ENCODE data around the gene DNAJC1.

Gene DNAJC1

DNA sequence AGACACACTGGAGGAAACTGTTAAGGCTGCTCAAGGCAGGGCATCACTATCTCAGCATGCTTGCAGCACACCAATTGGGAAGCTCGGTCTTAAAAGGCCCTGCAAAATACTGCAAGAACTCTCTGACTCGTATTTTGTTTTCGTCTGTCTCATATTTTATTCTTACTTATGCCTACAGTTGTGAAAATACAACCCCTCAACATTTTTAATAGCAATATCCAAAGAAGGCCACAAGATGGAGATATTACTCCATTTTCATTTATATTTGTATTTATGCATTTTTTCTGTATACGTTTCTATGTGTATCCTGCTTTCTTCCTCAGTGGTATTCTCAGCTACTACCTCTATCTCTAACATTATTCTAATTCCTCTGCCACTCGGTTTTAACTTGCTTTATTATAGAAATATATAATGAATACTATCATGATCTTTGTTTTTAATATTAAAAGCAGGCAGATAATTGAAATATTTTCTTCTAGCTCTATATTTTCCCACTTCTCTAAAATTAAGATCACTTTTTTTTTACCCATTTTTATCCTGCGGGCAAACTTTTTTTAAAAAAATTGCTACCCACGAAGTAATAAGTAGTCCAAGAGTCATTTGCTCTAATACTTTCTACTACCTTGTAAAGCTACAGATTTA is 10.0 kb downstream of the DNAJC1 start:
- Histone ChIP-seq H2BK120ac (ENCODE audit: low read depth, low read length) (no peak overlapping the region), H4K91ac (ENCODE audit: low read length) (no peak overlapping the region), H2AFZ (ENCODE audit: low read depth, low read length) (no peak overlapping the region), H2BK12ac (ENCODE audit: low read length in 2 of 2) (no peak overlapping the region), H3K4me2 (ENCODE audit: low read length, poor library complexity, severe bottlenecking) (no peak overlapping the region), H3K9me3 (ENCODE audit: control insufficient read depth, low read length) (no peaks in the 10 kb centered on the region), H4K8ac (ENCODE audit: low read length) (no peak overlapping the region), H3K18ac (ENCODE audit: low read depth in 1 of 2, low read length in 2 of 2) (no peak overlapping the region), H3K36me3 (ENCODE audit: control insufficient read depth in 1 of 2, insufficient read depth in 2 of 2, low read depth in 1 of 2, low read length in 2 of 2) (no peaks in the 10 kb centered on the region), H3K79me1 (replicated peaks; ENCODE audit: low read length, poor library complexity, severe bottlenecking) (peaks cover 8% of the 10 kb centered on the region), H3K4me3 (ENCODE audit: insufficient read depth in 1 of 2, low read depth in 1 of 2, low read length in 2 of 2) (no peak overlapping the region), H3K4ac (ENCODE audit: low read depth in 1 of 2, low read length in 2 of 2) (no peak overlapping the region), H3K9ac (ENCODE audit: low read length) (no peak overlapping the region), H3K14ac (ENCODE audit: low read length in 2 of 2) (no peak overlapping the region), H2AK5ac (ENCODE audit: low read length, severe bottlenecking) (no peak overlapping the region), H3K27ac (ENCODE audit: low read length, poor library complexity, severe bottlenecking) (no peak overlapping the region), H2BK5ac (ENCODE audit: low read depth, low read length, poor library complexity, severe bottlenecking) (no peak overlapping the region), H3K4me1 (ENCODE audit: control insufficient read depth, insufficient read depth, low read depth, low read length) (no peaks in the 10 kb centered on the region), H2BK15ac (ENCODE audit: low read depth, poor library complexity, severe bottlenecking) (no peak overlapping the region), H3K27me3 (ENCODE audit: control insufficient read depth in 1 of 2, insufficient read depth in 1 of 2, low read length in 2 of 2) (no peaks in the 10 kb centered on the region), H3K23ac (ENCODE audit: low read length in 2 of 2) (no peak overlapping the region)
- peak; percentile 46 for DNase-seq
- WGBS: 84% methylated on average over 5 of the region's 7 CpGs

DNA sequence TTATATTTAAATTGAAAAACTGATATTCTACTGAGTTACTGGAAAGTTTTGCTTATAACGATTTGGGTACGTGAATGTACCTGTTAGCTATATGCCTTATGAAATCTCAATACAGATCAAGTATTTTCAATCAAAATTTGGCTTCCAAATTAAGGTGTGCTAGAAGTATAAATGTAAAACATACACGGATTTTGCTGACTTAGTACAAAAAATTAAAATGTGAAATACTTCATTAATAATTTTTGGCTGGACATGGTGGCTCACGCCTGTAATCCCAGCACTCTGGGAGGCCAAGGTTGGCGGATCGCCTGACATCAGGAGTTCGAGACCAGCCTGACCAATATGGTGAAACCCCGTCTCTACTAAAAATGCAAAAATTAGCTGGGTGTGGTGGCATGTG is 11.7 kb downstream of the DNAJC1 start:
- Histone ChIP-seq H3K9ac (ENCODE audit: low read length) (no peak overlapping the region), H2BK5ac (ENCODE audit: low read depth, low read length, poor library complexity, severe bottlenecking) (no peak overlapping the region), H3K18ac (ENCODE audit: low read depth in 1 of 2, low read length in 2 of 2) (no peak overlapping the region), H4K91ac (ENCODE audit: low read length) (no peak overlapping the region), H2BK12ac (ENCODE audit: low read length in 2 of 2) (no peak overlapping the region), H3K9me3 (ENCODE audit: control insufficient read depth, low read length) (no peaks in the 10 kb centered on the region), H2AFZ (ENCODE audit: low read depth, low read length) (no peak overlapping the region), H2BK120ac (ENCODE audit: low read depth, low read length) (no peak overlapping the region), H3K27me3 (ENCODE audit: control insufficient read depth in 1 of 2, insufficient read depth in 1 of 2, low read length in 2 of 2) (no peaks in the 10 kb centered on the region), H3K79me1 (replicated peaks; ENCODE audit: low read length, poor library complexity, severe bottlenecking) (peaks cover 5% of the 10 kb centered on the region), H3K23ac (ENCODE audit: low read length in 2 of 2) (no peak overlapping the region), H2AK5ac (ENCODE audit: low read length, severe bottlenecking) (no peak overlapping the region), H3K4ac (ENCODE audit: low read depth in 1 of 2, low read length in 2 of 2) (no peak overlapping the region), H3K4me1 (ENCODE audit: control insufficient read depth, insufficient read depth, low read depth, low read length) (no peaks in the 10 kb centered on the region), H3K14ac (ENCODE audit: low read length in 2 of 2) (no peak overlapping the region), H3K4me3 (ENCODE audit: insufficient read depth in 1 of 2, low read depth in 1 of 2, low read length in 2 of 2) (no peak overlapping the region), H2BK15ac (ENCODE audit: low read depth, poor library complexity, severe bottlenecking) (no peak overlapping the region), H4K8ac (ENCODE audit: low read length) (no peak overlapping the region), H3K27ac (ENCODE audit: low read length, poor library complexity, severe bottlenecking) (no peak overlapping the region), H3K36me3 (ENCODE audit: control insufficient read depth in 1 of 2, insufficient read depth in 2 of 2, low read depth in 1 of 2, low read length in 2 of 2) (no peaks in the 10 kb centered on the region), H3K4me2 (ENCODE audit: low read length, poor library complexity, severe bottlenecking) (no peak overlapping the region)
- 97% methylated on average over 5 of the region's 8 CpGs for WGBS
- no peak for DNase-seq

DNA sequence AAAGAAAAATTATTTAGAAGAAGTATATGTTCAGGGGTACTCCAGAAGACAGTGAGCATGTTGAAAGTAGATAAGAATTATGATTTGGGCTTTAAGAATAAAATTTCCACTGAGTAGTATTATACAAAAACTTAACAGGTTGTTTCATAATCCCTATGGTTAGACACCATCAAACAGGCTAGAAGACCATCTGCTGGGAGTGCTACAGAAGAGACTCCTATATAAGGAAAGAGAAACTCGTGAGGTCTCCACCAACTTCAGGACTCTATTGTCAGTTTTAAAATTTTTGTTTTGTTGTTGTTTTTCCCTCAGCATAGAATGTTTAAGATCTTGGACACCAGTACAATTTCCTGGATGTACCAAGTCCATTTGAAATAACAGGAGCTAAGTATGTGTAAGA is 13.1 kb downstream of the DNAJC1 start:
- H4K91ac ChIP-seq (ENCODE audit: low read length): no peak overlapping the region
- H3K4me1 ChIP-seq (ENCODE audit: control insufficient read depth, insufficient read depth, low read depth, low read length): no peaks in the 10 kb centered on the region
- H2BK15ac ChIP-seq (ENCODE audit: low read depth, poor library complexity, severe bottlenecking): no peak overlapping the region
- H3K4me2 ChIP-seq (ENCODE audit: low read length, poor library complexity, severe bottlenecking): no peak overlapping the region
- no peak overlapping the region for H3K9ac ChIP-seq (ENCODE audit: low read length)
- H3K27ac ChIP-seq (ENCODE audit: low read length, poor library complexity, severe bottlenecking): no peak overlapping the region
- H4K8ac ChIP-seq (ENCODE audit: low read length): no peak overlapping the region
- H3K4me3 ChIP-seq (ENCODE audit: insufficient read depth in 1 of 2, low read depth in 1 of 2, low read length in 2 of 2): no peak overlapping the region
- H2BK12ac ChIP-seq (ENCODE audit: low read length in 2 of 2): no peak overlapping the region
- H3K18ac ChIP-seq (ENCODE audit: low read depth in 1 of 2, low read length in 2 of 2): no peak overlapping the region
- no peak overlapping the region for H2BK120ac ChIP-seq (ENCODE audit: low read depth, low read length)
- H2AFZ ChIP-seq (ENCODE audit: low read depth, low read length): no peak overlapping the region
- no peak overlapping the region for H2AK5ac ChIP-seq (ENCODE audit: low read length, severe bottlenecking)
- H3K79me1 ChIP-seq (replicated peaks; ENCODE audit: low read length, poor library complexity, severe bottlenecking): peaks cover 5% of the 10 kb centered on the region
- no peak for DNase-seq
- H3K23ac ChIP-seq (ENCODE audit: low read length in 2 of 2): no peak overlapping the region
- H3K9me3 ChIP-seq (ENCODE audit: control insufficient read depth, low read length): peaks cover 4% of the 10 kb centered on the region
- H2BK5ac ChIP-seq (ENCODE audit: low read depth, low read length, poor library complexity, severe bottlenecking): no peak overlapping the region
- no peak overlapping the region for H3K14ac ChIP-seq (ENCODE audit: low read length in 2 of 2)
- H3K27me3 ChIP-seq (ENCODE audit: control insufficient read depth in 1 of 2, insufficient read depth in 1 of 2, low read length in 2 of 2): no peaks in the 10 kb centered on the region
- WGBS: no CpG with 5 or more reads among the region's 1 CpG
- no peaks in the 10 kb centered on the region for H3K36me3 ChIP-seq (ENCODE audit: control insufficient read depth in 1 of 2, insufficient read depth in 2 of 2, low read depth in 1 of 2, low read length in 2 of 2)
- no peak overlapping the region for H3K4ac ChIP-seq (ENCODE audit: low read depth in 1 of 2, low read length in 2 of 2)

DNA sequence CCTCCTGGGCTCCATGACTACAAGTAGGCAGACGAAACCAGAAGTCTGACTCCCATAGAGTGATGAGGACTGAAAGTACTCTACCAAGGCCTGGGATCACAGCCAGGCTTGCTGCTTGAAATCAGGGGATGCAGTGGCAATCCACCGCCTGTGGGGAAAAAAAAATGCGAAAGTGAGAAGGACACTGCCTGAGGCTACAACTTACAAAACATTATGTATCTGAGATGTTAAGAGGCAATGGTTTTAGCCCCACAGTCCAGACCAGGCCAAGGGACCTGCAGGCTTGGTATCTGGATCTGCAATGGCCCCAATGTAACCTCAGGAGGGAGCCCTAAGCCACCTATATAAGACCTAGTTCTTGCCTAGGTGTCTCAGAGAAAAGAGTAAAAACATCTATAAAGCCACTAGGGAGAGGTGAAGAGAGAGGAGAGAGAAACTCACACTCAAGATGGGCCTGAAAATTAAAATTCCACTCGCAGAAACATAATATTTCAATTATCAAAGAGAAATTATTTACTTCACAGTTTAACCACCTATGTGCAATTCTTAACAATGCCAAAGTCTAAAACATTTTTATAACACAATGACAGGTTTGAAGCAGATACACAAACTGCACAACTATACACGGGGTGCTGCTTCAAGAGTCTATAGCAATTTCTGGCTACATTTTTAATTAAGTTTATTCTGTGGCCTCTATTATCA is 13.9 kb downstream of the DNAJC1 start:
- H2BK120ac ChIP-seq (ENCODE audit: low read depth, low read length): no peak overlapping the region
- 56% methylated on average over 4 of the region's 5 CpGs for WGBS

More for the DNA sequence above, 13.9 kb downstream of the DNAJC1 start:
- Histone ChIP-seq H3K4me3 (ENCODE audit: insufficient read depth in 1 of 2, low read depth in 1 of 2, low read length in 2 of 2) (no peak overlapping the region), H3K4ac (ENCODE audit: low read depth in 1 of 2, low read length in 2 of 2) (no peak overlapping the region), H3K4me1 (ENCODE audit: control insufficient read depth, insufficient read depth, low read depth, low read length) (no peaks in the 10 kb centered on the region), H3K36me3 (ENCODE audit: control insufficient read depth in 1 of 2, insufficient read depth in 2 of 2, low read depth in 1 of 2, low read length in 2 of 2) (no peaks in the 10 kb centered on the region), H4K91ac (ENCODE audit: low read length) (no peak overlapping the region), H4K8ac (ENCODE audit: low read length) (no peak overlapping the region), H3K18ac (ENCODE audit: low read depth in 1 of 2, low read length in 2 of 2) (no peak overlapping the region), H2BK12ac (ENCODE audit: low read length in 2 of 2) (no peak overlapping the region), H3K27me3 (ENCODE audit: control insufficient read depth in 1 of 2, insufficient read depth in 1 of 2, low read length in 2 of 2) (no peaks in the 10 kb centered on the region), H3K27ac (ENCODE audit: low read length, poor library complexity, severe bottlenecking) (no peak overlapping the region), H3K14ac (ENCODE audit: low read length in 2 of 2) (peak overlapping the region in 1 of 2 experiments; percentile 28), H2AK5ac (ENCODE audit: low read length, severe bottlenecking) (no peak overlapping the region), H2BK5ac (ENCODE audit: low read depth, low read length, poor library complexity, severe bottlenecking) (no peak overlapping the region), H3K9ac (ENCODE audit: low read length) (peak overlapping the region; percentile 52), H2AFZ (ENCODE audit: low read depth, low read length) (no peak overlapping the region), H2BK15ac (ENCODE audit: low read depth, poor library complexity, severe bottlenecking) (no peak overlapping the region), H3K79me1 (replicated peaks; ENCODE audit: low read length, poor library complexity, severe bottlenecking) (peaks cover 5% of the 10 kb centered on the region), H3K23ac (ENCODE audit: low read length in 2 of 2) (peak overlapping the region in 1 of 2 experiments; percentile 24), H3K4me2 (ENCODE audit: low read length, poor library complexity, severe bottlenecking) (no peak overlapping the region), H3K9me3 (ENCODE audit: control insufficient read depth, low read length) (peaks cover 4% of the 10 kb centered on the region)
- DNase-seq: peak; percentile 72
